ENCODE results near the gene DDX3X. TPM values are rescaled to one million over a fixed set of nuclear protein-coding genes. Genes with fewer than 3 reads are reported as not detected.

Gene DDX3X
- total and polyA plus RNA-seq, 9 of the 15 experiments (the other 6 are each of a cell fraction or from before 2014, with no cell fraction given) = 51.3 to 232 (median 138) TPM

DNA sequence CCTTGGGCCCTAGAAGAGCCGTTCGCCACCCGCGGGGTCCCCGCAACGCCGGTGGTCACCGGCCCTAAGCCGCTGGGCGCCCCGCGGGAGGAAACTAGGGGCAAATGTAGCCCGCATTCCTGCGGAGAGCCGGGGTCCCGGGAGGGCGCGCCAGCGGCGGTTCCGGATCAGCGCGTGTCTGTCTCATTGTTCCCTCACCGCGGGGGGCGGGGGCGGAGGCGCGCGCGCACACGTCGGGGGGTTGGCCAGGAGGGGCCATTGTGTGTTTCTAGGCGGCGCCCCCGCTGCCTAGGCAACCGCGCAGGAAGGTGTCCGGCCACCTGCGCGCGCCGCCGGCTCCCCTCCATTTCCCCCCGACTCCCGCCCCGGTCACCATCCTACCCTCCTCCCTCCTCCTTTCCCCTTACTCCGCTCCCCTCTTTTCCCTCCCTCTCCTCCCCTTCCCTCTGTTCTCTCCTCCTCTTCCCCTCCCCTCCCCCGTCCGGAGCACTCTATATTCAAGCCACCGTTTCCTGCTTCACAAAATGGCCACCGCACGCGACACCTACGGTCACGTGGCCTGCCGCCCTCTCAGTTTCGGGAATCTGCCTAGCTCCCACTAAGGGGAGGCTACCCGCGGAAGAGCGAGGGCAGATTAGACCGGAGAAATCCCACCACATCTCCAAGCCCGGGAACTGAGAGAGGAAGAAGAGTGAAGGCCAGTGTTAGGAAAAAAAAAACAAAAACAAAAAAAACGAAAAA lies 789 bp upstream of the DDX3X start:
- Histone ChIP-seq H3K4me2 (ENCODE audit: insufficient read depth, low read length) (peak overlapping the region; percentile 97), H4K20me1 (replicated peaks; ENCODE audit: control insufficient read depth, insufficient read depth, low read length) (peaks cover 32% of the 10 kb centered on the region), H3K79me2 (ENCODE audit: control insufficient read depth, insufficient read depth, low read length) (peaks cover 64% of the 10 kb centered on the region), H2AFZ (ENCODE audit: low read depth, low read length) (peak overlapping the region; percentile 93), H3K27ac (ENCODE audit: extremely low read depth, low read depth, low read length) (peak overlapping the region; percentile 98), H3K9me1 (ENCODE audit: control insufficient read depth, insufficient read depth, low read length) (peaks cover 10% of the 10 kb centered on the region), H3K9ac (ENCODE audit: insufficient read depth in 1 of 2, low read depth in 2 of 2, low read length in 2 of 2) (peak overlapping the region; percentile 94 to 97), H3K4me3 (peak overlapping the region; percentile 97), H3K27me3 (ENCODE audit: control insufficient read depth in 2 of 2, insufficient read depth in 2 of 2, low read length in 2 of 2) (no peaks in the 10 kb centered on the region; a peak in 1 of 5 replicates), H3K9me3 (replicated peaks; ENCODE audit: control insufficient read depth, insufficient read depth, low read depth, low read length) (no peaks in the 10 kb centered on the region), H3K4me1 (replicated peaks in 1 of 2; ENCODE audit: control insufficient read depth in 2 of 2, insufficient read depth in 2 of 2, low read length in 2 of 2) (peaks cover 8 to 15% of the 10 kb centered on the region in 2 experiments; a peak in 4 of 5 replicates), H3K36me3 (ENCODE audit: control insufficient read depth, insufficient read depth, low read length) (peaks cover 29% of the 10 kb centered on the region)
- ATAC-seq (peak; percentile 74), FAIRE-seq (no peak), DNase-seq (ENCODE audit: extremely low read depth in 1 of 4, low spot score in 3 of 4) (peak; percentile 87 to 92 (median 91))
- BruUV-seq (replicated peaks) = no TSS peak
- ChIA-PET POLR2A (interaction anchor here (0.6 to 1.3 kb wide), 9 partner anchors 10 to 1446 kb away, joined by 3 to 6 read pairs (median 3); no protein-coding TSS in a partner anchor), CTCF (ENCODE audit: low intra/inter-chr PET ratio) (no interaction called here)
- intact Hi-C loops (cut with micrococcal nuclease) (loop anchor here (2.0 kb wide), 1 partner anchor 52 kb away; no protein-coding TSS in a partner anchor), in situ Hi-C loops (cut with MboI) (loop anchor here (10.0 kb wide), 1 partner anchor 112 kb away; the partner anchor contains the start of gene NYX)
- WGBS (ENCODE audit: insufficient coverage, low coverage, missing lambda C conversion rate) = 2% methylated on average over 16 of the region's 64 CpGs
- no peak for TF ChIP-seq ZNF384 (IDR thresholded peaks at IDR 0.05; ENCODE audit: low read depth, low read length)
- no peak for TF ChIP-seq CCAR2 (IDR thresholded peaks at IDR 0.05; ENCODE audit: low read depth, low read length)
- TF ChIP-seq, protein P1, sequence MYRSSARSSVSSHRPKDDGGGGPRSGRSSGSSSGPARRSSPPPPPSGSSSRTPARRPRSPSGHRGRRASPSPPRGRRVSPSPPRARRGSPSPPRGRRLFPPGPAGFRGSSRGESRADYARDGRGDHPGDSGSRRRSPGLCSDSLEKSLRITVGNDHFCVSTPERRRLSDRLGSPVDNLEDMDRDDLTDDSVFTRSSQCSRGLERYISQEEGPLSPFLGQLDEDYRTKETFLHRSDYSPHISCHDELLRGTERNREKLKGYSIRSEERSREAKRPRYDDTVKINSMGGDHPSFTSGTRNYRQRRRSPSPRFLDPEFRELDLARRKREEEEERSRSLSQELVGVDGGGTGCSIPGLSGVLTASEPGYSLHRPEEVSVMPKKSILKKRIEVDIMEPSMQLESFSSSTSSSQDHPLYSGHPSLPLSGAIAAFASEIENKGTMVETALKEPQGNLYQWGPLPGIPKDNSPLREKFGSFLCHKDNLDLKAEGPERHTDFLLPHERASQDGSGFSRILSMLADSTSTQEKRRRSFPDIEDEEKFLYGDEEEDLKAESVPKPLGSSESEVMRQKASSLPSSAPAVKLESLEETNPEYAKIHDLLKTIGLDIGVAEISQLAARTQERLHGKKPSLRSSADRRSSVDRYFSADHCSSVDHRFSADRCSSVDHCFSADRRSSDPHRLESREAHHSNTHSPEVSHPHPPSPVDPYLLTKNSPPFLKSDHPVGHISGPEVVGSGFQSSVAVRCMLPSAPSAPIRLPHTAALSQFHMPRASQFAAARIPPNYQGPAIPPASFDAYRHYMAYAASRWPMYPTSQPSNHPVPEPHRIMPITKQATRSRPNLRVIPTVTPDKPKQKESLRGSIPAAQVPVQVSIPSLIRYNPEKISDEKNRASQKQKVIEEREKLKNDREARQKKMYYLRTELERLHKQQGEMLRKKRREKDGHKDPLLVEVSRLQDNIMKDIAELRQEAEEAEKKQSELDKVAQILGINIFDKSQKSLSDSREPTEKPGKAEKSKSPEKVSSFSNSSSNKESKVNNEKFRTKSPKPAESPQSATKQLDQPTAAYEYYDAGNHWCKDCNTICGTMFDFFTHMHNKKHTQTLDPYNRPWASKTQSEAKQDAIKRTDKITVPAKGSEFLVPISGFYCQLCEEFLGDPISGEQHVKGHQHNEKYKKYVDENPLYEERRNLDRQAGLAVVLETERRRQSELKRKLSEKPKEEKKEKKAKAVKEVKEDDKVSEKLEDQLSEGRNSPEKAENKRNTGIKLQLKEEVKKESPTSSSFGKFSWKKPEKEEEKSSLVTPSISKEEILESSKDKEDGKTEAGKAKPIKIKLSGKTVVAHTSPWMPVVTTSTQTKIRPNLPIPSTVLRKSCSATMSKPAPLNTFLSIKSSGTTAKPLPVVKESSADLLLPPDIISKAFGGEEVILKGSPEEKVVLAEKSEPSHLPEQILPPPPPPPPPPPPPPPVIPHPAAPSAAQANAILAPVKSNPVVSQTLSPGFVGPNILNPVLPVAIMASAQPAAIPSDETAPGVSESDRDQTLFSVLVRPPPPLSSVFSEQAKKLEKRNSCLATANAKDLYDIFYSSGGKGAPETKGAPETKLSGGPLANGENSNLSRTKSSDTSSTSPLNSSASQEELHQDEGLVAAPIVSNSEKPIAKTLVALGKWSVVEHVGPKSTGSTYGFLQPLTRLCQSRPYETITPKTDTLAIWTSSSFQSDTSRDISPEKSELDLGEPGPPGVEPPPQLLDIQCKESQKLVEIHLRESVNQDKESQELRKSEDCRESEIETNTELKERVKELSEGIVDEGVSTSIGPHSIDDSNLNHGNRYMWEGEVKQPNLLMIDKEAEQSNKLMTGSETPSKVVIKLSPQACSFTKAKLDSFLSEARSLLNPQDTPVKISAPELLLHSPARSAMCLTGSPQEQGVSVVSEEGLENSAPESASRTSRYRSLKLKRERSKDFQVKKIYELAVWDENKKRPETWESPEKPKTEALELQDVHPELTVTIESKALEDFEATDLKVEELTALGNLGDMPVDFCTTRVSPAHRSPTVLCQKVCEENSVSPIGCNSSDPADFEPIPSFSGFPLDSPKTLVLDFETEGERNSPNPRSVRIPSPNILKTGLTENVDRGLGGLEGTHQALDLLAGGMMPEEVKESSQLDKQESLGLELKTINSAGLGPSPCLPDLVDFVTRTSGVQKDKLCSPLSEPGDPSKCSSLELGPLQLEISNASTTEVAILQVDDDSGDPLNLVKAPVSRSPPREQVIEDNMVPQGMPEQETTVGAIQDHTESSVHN (IDR thresholded peaks at IDR 0.05; ENCODE audit: borderline replicate concordance in 1 of 2, low read depth in 1 of 2) = peak in 1 of 2 experiments; percentile 89; a peak in 2 of 4 replicates
- TF ChIP-seq CSDE1 (IDR thresholded peaks at IDR 0.05) = peak in 1 of 2 experiments; percentile 68; a peak in 2 of 4 replicates
- peak; percentile 51 for TF ChIP-seq CREB1 (IDR thresholded peaks at IDR 0.05)
- no peak for TF ChIP-seq CREB1 (CRISPR knock-in tag; IDR thresholded peaks at IDR 0.05)
- TF ChIP-seq, protein P2, sequence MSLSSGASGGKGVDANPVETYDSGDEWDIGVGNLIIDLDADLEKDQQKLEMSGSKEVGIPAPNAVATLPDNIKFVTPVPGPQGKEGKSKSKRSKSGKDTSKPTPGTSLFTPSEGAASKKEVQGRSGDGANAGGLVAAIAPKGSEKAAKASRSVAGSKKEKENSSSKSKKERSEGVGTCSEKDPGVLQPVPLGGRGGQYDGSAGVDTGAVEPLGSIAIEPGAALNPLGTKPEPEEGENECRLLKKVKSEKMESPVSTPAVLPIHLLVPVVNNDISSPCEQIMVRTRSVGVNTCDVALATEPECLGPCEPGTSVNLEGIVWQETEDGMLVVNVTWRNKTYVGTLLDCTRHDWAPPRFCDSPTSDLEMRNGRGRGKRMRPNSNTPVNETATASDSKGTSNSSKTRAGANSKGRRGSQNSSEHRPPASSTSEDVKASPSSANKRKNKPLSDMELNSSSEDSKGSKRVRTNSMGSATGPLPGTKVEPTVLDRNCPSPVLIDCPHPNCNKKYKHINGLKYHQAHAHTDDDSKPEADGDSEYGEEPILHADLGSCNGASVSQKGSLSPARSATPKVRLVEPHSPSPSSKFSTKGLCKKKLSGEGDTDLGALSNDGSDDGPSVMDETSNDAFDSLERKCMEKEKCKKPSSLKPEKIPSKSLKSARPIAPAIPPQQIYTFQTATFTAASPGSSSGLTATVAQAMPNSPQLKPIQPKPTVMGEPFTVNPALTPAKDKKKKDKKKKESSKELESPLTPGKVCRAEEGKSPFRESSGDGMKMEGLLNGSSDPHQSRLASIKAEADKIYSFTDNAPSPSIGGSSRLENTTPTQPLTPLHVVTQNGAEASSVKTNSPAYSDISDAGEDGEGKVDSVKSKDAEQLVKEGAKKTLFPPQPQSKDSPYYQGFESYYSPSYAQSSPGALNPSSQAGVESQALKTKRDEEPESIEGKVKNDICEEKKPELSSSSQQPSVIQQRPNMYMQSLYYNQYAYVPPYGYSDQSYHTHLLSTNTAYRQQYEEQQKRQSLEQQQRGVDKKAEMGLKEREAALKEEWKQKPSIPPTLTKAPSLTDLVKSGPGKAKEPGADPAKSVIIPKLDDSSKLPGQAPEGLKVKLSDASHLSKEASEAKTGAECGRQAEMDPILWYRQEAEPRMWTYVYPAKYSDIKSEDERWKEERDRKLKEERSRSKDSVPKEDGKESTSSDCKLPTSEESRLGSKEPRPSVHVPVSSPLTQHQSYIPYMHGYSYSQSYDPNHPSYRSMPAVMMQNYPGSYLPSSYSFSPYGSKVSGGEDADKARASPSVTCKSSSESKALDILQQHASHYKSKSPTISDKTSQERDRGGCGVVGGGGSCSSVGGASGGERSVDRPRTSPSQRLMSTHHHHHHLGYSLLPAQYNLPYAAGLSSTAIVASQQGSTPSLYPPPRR (CRISPR knock-in tag; IDR thresholded peaks at IDR 0.05; ENCODE audit: borderline replicate concordance) = no peak
